ENCODE data around the gene ABHD1.

ABHD1 gene

GRCh38 chr2:27088634-27089033 lies 35.0 kb upstream of the ABHD1 start:
- no peak overlapping the region for H3K4me3 ChIP-seq (ENCODE audit: low read depth, low read length)
- no peak for TF ChIP-seq CTCF (IDR thresholded peaks at IDR 0.05; ENCODE audit: control insufficient read depth, extremely low read depth, insufficient read depth)
- DNase-seq (ENCODE audit: low read depth): no peak

GRCh38 chr2:27089111-27089954 lies 34.3 kb upstream of the ABHD1 start:
- TF ChIP-seq CTCF (IDR thresholded peaks at IDR 0.05; ENCODE audit: control insufficient read depth, extremely low read depth, insufficient read depth): no peak
- no peak for DNase-seq (ENCODE audit: low read depth)
- no peak overlapping the region for H3K4me3 ChIP-seq (ENCODE audit: low read depth, low read length)

GRCh38 chr2:27091746-27092695 lies 31.6 kb upstream of the ABHD1 start:
- no peak for TF ChIP-seq CTCF (IDR thresholded peaks at IDR 0.05; ENCODE audit: control insufficient read depth, extremely low read depth, insufficient read depth)
- no peak overlapping the region for H3K4me3 ChIP-seq (ENCODE audit: low read depth, low read length)
- no peak for DNase-seq (ENCODE audit: low read depth)

GRCh38 chr2:27092696-27093429 lies 30.8 kb upstream of the ABHD1 start:
- H3K4me3 ChIP-seq (ENCODE audit: low read depth, low read length): no peak overlapping the region
- TF ChIP-seq CTCF (IDR thresholded peaks at IDR 0.05; ENCODE audit: control insufficient read depth, extremely low read depth, insufficient read depth): no peak
- DNase-seq (ENCODE audit: low read depth): no peak

- DNase-seq (ENCODE audit: low read depth): no peak
Observed at GRCh38 chr2:27093430-27094352, 29.9 kb upstream of the ABHD1 start.

More at GRCh38 chr2:27093430-27094352, 29.9 kb upstream of the ABHD1 start:
- H3K4me3 ChIP-seq (ENCODE audit: low read depth, low read length): no peak overlapping the region
- TF ChIP-seq CTCF (IDR thresholded peaks at IDR 0.05; ENCODE audit: control insufficient read depth, extremely low read depth, insufficient read depth): no peak
